ENCODE data around the gene MMP23B.

MMP23B gene

DNA sequence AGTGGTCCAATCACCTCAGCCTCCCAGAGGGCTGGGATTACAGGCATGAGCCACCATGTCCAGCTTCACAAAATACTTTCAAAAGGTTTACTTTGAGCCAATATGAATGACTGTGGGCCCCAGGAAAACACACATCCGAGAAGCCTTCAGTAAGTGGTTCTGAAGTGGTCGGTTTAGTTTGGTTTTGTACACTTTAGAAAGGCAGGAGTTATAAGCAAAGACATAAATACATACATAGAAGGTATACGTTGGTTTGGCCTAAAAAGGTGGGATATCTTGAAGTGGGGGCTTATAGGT, 19.9 kb upstream of the MMP23B start:
- no peak for TF ChIP-seq CTCF (IDR thresholded peaks at IDR 0.05)
- H3K27me3 ChIP-seq = no peaks in the 10 kb centered on the region
- no peak overlapping the region for H3K27ac ChIP-seq
- intact Hi-C loops (cut with DNase I; ENCODE audit: low total_unique reads) = no loop called here
- no peaks in the 10 kb centered on the region for H3K9me3 ChIP-seq
- no peak for DNase-seq
- H3K4me1 ChIP-seq = peaks cover 5 to 30% (median 27%) of the 10 kb centered on the region in 4 donors
- no peak overlapping the region for H3K4me3 ChIP-seq
- H3K36me3 ChIP-seq = no peaks in the 10 kb centered on the region

DNA sequence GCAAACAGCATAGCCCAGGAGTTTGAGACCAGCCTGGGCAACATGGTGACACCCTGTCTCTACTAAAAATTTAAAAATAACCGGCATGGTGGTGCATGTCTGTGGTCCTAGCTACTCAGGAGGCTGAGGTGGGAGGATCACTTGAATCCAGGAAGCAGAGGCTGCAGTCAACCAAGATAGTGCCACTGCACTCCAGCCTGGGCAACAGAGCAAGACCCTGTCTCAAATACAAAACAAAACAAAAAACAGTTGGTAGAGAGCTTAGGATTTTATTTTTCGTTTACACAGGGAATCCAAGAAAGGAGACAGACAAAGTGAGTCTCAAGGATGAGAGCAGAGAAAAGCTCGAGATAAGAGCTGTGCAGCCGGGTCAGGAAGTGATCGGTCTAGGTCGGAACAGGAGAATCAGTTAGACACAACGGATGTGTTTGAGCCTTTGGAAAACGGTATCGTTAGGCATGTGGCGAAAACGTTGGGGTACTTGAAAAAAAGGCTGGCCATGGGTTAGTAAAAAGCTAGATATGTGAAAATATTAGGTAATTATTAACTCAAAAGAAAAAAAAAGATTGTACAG, 18.4 kb upstream of the MMP23B start:
- peaks cover 0 to 9% (median 4%) of the 10 kb centered on the region in 3 donors for H3K36me3 ChIP-seq
- H3K4me3 ChIP-seq = peak overlapping the region in 1 of 2 donors; percentile 100
- no peaks in the 10 kb centered on the region for H3K9me3 ChIP-seq
- no peak for TF ChIP-seq CTCF (IDR thresholded peaks at IDR 0.05)
- H3K27ac ChIP-seq = no peak overlapping the region
- peaks cover 5 to 40% (median 33%) of the 10 kb centered on the region in 4 donors for H3K4me1 ChIP-seq
- intact Hi-C loops (cut with DNase I; ENCODE audit: low total_unique reads) = loop anchor here (2.0 kb wide), 1 partner anchor 39 kb away; the partner anchor contains the start of gene SSU72
- no peaks in the 10 kb centered on the region for H3K27me3 ChIP-seq
- no peak for DNase-seq

DNA sequence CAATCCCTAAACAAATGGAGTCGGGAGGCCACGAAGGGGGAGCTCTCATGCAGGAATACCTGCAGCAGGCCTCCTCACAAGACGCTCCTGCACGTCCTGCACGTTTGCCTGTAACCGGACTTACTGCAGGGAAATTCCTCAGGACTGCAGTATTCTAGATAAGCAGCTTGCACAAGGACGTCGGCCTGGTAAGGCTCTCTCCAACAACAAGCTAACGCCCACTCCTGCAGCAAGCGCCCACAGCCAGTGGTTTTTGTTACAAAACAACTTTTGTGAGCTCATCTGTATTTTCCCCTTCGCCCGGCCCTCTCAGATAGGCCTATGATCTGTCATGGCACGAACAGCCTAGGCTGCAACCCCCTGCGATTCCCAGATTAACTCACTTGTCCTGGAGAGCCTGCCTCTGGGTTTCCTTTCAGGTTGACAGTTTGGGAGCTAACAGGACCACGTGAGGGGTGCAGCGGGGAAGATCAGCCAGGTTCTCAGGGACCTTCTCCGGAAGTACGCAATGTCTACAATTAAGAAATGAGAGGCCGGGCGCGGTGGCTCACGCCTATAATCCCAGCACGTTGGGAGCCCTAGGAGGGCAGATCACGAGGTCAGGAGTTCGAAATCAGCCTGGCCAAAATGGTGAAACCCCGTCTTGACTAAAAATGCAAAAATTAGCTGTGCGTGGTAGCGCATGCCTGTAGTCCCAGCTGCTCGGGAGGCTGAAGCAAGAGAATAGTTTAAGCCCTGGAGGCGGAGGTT, 17.6 kb upstream of the MMP23B start:
- TF ChIP-seq CTCF (IDR thresholded peaks at IDR 0.05) = no peak
- Histone ChIP-seq H3K27me3 (no peaks in the 10 kb centered on the region), H3K9me3 (no peaks in the 10 kb centered on the region), H3K36me3 (peaks cover 0 to 17% (median 4%) of the 10 kb centered on the region in 3 donors), H3K27ac (peak overlapping the region; percentile 100), H3K4me1 (peaks cover 5 to 40% (median 33%) of the 10 kb centered on the region in 4 donors), H3K4me3 (peak overlapping the region; percentile 99 to 100)
- DNase-seq = no peak
- intact Hi-C loops (cut with DNase I; ENCODE audit: low total_unique reads) = loop anchor here (2.0 kb wide), 1 partner anchor 40 kb away; the partner anchor contains the start of gene SSU72

DNA sequence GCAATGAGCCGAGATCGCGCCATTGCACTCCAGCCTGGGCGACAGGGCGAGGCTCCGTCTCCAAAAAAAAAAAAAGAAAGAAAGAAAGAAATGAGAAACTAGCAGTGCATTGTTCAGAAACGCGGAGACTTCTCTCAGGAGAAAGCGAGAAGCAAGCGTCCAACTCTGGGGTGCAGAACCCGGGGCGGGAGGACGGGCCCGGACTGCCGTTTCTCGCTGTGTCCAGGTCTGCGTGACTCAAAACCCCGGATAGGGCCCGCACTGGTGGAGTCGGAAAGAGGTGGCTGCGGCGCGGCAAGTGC, 17.1 kb upstream of the MMP23B start:
- intact Hi-C loops (cut with DNase I; ENCODE audit: low total_unique reads) = loop anchor here (2.0 kb wide), 1 partner anchor 40 kb away; the partner anchor contains the start of gene SSU72

More for the DNA sequence above, 17.1 kb upstream of the MMP23B start:
- H3K4me3 ChIP-seq = peak overlapping the region; percentile 99 to 100
- H3K4me1 ChIP-seq = peaks cover 5 to 40% (median 33%) of the 10 kb centered on the region in 4 donors
- H3K27ac ChIP-seq = peak overlapping the region; percentile 100
- peak in 1 of 2 experiments; percentile 4 for TF ChIP-seq CTCF (IDR thresholded peaks at IDR 0.05)
- no peaks in the 10 kb centered on the region for H3K9me3 ChIP-seq
- DNase-seq = no peak
- no peaks in the 10 kb centered on the region for H3K27me3 ChIP-seq
- peaks cover 0 to 22% (median 4%) of the 10 kb centered on the region in 3 donors for H3K36me3 ChIP-seq

Measured in tibial artery (tissue), 4 donors.